ENCODE data around the gene FBXW7. TPM values are rescaled to one million over a fixed set of nuclear protein-coding genes. Genes with fewer than 3 reads are reported as not detected.
A peak's percentile ranks its signal among the peaks of the same experiment; 100 is the strongest.
"Not testable (repeated sequence)": the region's sequence is repeated elsewhere in the genome, so short reads cannot be mapped to it uniquely, and the experiment has no call there.

Gene FBXW7
- total RNA-seq, 1 experiment from 2014 or later, result 38.9 TPM

- in situ Hi-C loops (cut with HindIII; ENCODE audit: low pct_unique_long_range_greater_than_20kb, low sequenced_read_pairs), result no loop called here
- no peak for DNase-seq (ENCODE audit: low read depth)
Measured at GRCh38 chr4:152556283-152556682, 20.4 kb upstream of the FBXW7 start.

GRCh38 chr4:152554742-152555141 is 18.9 kb upstream of the FBXW7 start:
- in situ Hi-C loops (cut with HindIII; ENCODE audit: low pct_unique_long_range_greater_than_20kb, low sequenced_read_pairs), result no loop called here
- no peak for DNase-seq (ENCODE audit: low read depth)

GRCh38 chr4:152550687-152551086 is 14.8 kb upstream of the FBXW7 start:
- DNase-seq (ENCODE audit: low read depth); in situ Hi-C loops (cut with HindIII; ENCODE audit: low pct_unique_long_range_greater_than_20kb, low sequenced_read_pairs): not testable (repeated sequence)

GRCh38 chr4:152545088-152545487 is 9.2 kb upstream of the FBXW7 start:
- DNase-seq (ENCODE audit: low read depth), result no peak
- in situ Hi-C loops (cut with HindIII; ENCODE audit: low pct_unique_long_range_greater_than_20kb, low sequenced_read_pairs), result no loop called here

- in situ Hi-C loops (cut with HindIII; ENCODE audit: low pct_unique_long_range_greater_than_20kb, low sequenced_read_pairs); DNase-seq (ENCODE audit: low read depth): not testable (repeated sequence)
Measured at GRCh38 chr4:152544533-152544932, 8.6 kb upstream of the FBXW7 start.

- in situ Hi-C loops (cut with HindIII; ENCODE audit: low pct_unique_long_range_greater_than_20kb, low sequenced_read_pairs), result no loop called here
Measured at GRCh38 chr4:152540941-152541340, 5.0 kb upstream of the FBXW7 start.

GRCh38 chr4:152540293-152540674 is 4.4 kb upstream of the FBXW7 start:
- in situ Hi-C loops (cut with HindIII; ENCODE audit: low pct_unique_long_range_greater_than_20kb, low sequenced_read_pairs), result no loop called here
- no peak for DNase-seq (ENCODE audit: low read depth)

More at GRCh38 chr4:152540941-152541340, 5.0 kb upstream of the FBXW7 start:
- no peak for DNase-seq (ENCODE audit: low read depth)

GRCh38 chr4:152539556-152540292 is 3.8 kb upstream of the FBXW7 start:
- in situ Hi-C loops (cut with HindIII; ENCODE audit: low pct_unique_long_range_greater_than_20kb, low sequenced_read_pairs), result no loop called here

GRCh38 chr4:152537881-152538280 is 2.0 kb upstream of the FBXW7 start:
- in situ Hi-C loops (cut with HindIII; ENCODE audit: low pct_unique_long_range_greater_than_20kb, low sequenced_read_pairs), result no loop called here
- no peak for DNase-seq (ENCODE audit: low read depth)

More at GRCh38 chr4:152539556-152540292, 3.8 kb upstream of the FBXW7 start:
- no peak for DNase-seq (ENCODE audit: low read depth)

- in situ Hi-C loops (cut with HindIII; ENCODE audit: low pct_unique_long_range_greater_than_20kb, low sequenced_read_pairs), result no loop called here
- DNase-seq (ENCODE audit: low read depth), result no peak
Measured at GRCh38 chr4:152536545-152537182, 772 bp upstream of the FBXW7 start.

- no peak for DNase-seq (ENCODE audit: low read depth)
Measured at GRCh38 chr4:152535360-152535902, 461 bp downstream of the FBXW7 start.

GRCh38 chr4:152534541-152535359 is 1.1 kb downstream of the FBXW7 start:
- in situ Hi-C loops (cut with HindIII; ENCODE audit: low pct_unique_long_range_greater_than_20kb, low sequenced_read_pairs), result no loop called here
- peak; percentile 22 for DNase-seq (ENCODE audit: low read depth)

More at GRCh38 chr4:152535360-152535902, 461 bp downstream of the FBXW7 start:
- in situ Hi-C loops (cut with HindIII; ENCODE audit: low pct_unique_long_range_greater_than_20kb, low sequenced_read_pairs), result no loop called here

- in situ Hi-C loops (cut with HindIII; ENCODE audit: low pct_unique_long_range_greater_than_20kb, low sequenced_read_pairs), result no loop called here
Measured at GRCh38 chr4:152531479-152531878, 4.4 kb downstream of the FBXW7 start.

GRCh38 chr4:152530600-152530999 is 5.3 kb downstream of the FBXW7 start:
- no peak for DNase-seq (ENCODE audit: low read depth)
- in situ Hi-C loops (cut with HindIII; ENCODE audit: low pct_unique_long_range_greater_than_20kb, low sequenced_read_pairs), result no loop called here

More at GRCh38 chr4:152531479-152531878, 4.4 kb downstream of the FBXW7 start:
- no peak for DNase-seq (ENCODE audit: low read depth)

GRCh38 chr4:152529880-152530279 is 6.0 kb downstream of the FBXW7 start:
- in situ Hi-C loops (cut with HindIII; ENCODE audit: low pct_unique_long_range_greater_than_20kb, low sequenced_read_pairs), result no loop called here
- no peak for DNase-seq (ENCODE audit: low read depth)

- DNase-seq (ENCODE audit: low read depth), result no peak
- in situ Hi-C loops (cut with HindIII; ENCODE audit: low pct_unique_long_range_greater_than_20kb, low sequenced_read_pairs), result no loop called here
Measured at GRCh38 chr4:152528060-152528459, 7.8 kb downstream of the FBXW7 start.

GRCh38 chr4:152525878-152526277 is 10.0 kb downstream of the FBXW7 start:
- in situ Hi-C loops (cut with HindIII; ENCODE audit: low pct_unique_long_range_greater_than_20kb, low sequenced_read_pairs), result no loop called here
- DNase-seq (ENCODE audit: low read depth), result no peak

GRCh38 chr4:152524427-152524826 is 11.5 kb downstream of the FBXW7 start:
- in situ Hi-C loops (cut with HindIII; ENCODE audit: low pct_unique_long_range_greater_than_20kb, low sequenced_read_pairs), result no loop called here
- no peak for DNase-seq (ENCODE audit: low read depth)

- DNase-seq (ENCODE audit: low read depth), result no peak
Measured at GRCh38 chr4:152523731-152524130, 12.2 kb downstream of the FBXW7 start.

More at GRCh38 chr4:152523731-152524130, 12.2 kb downstream of the FBXW7 start:
- in situ Hi-C loops (cut with HindIII; ENCODE audit: low pct_unique_long_range_greater_than_20kb, low sequenced_read_pairs), result no loop called here
